HG02763 (cell line): ENCODE data around the gene CNNM1.

ENCODE experiments used
- ATAC-seq: cut with Tn5 transposase; IDR thresholded peaks from one replicate; pipeline ENCODE4 v1.9.1; 2021; ENCODE audit warnings: mild to moderate bottlenecking, moderate library complexity; ENCODE audit not compliant: unreplicated experiment

Gene CNNM1

GRCh38 chr10:99329304-99329553, at the start of gene CNNM1:
Gene CNNM1, plus strand, starts transcription at chr10:99329356. Its CDS starts 32 bp downstream, at chr10:99329388.
- ATAC-seq: no peak

DNA sequence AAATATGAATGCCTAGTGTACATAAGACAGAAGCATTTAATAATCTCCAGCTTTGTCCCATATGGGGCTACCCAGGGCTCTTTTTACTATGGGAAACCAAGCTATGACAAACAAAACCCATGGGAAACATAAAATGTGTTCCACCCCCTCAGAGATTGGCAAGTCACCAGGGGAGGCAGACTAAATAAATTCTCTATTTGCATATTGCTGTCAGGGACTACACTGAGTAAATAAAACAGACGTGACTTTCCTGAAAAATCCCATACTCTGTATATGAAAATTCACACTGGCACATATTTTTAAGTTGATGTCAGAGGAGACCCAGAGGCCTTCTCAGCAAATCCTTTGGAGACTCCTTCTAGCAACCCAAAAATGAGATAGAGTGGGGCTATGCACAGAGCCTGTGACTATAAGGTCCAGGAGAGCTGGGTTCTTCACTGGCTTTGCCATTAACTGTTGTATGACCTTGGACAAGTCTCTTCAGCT, 49.5 kb upstream of the CNNM1 start:
- ATAC-seq: no peak

DNA sequence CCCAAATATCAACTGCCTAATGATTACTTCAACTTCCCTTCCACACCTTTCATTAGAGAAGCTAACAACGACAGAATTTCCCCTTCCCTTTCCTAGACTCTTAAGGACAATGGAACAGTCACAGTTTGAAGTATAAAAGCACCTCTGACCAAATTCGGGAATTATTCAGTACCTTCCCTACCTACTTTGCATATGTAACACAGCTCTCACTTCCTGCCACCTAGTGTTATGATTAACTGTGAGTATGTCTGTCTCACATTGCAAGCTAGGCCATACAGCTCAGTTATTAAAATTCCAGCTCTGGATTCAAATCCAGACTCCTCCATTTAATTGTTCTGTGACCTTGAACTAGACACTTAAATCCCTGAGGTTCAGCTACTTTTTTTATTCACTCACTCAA, 48.7 kb upstream of the CNNM1 start:
- no peak for ATAC-seq

GRCh38 chr10:99285881-99286280, 43.3 kb upstream of the CNNM1 start:
- no peak for ATAC-seq

GRCh38 chr10:99290306-99290705, 38.9 kb upstream of the CNNM1 start:
- ATAC-seq: no peak

DNA sequence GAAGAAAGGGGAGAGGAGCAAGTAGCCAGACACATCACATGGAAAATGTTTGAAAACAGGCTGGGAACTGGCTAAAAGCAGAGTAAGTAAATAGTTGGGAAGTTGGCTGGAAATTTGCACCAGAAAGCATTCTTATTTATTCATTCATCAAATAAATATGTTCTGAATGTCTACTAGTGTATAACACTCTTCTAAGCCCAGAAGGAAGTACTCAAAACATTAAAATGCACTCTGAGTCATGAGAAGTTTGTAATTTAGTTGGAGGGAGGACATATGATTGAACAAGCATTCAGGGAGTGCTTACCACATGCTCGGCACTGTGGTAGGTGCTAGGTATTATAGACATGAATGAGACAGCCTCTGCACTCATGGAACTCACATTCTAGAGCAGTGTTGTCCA, 37.0 kb upstream of the CNNM1 start:
- no peak for ATAC-seq

GRCh38 chr10:99296605-99297004, 32.6 kb upstream of the CNNM1 start:
- ATAC-seq: no peak

DNA sequence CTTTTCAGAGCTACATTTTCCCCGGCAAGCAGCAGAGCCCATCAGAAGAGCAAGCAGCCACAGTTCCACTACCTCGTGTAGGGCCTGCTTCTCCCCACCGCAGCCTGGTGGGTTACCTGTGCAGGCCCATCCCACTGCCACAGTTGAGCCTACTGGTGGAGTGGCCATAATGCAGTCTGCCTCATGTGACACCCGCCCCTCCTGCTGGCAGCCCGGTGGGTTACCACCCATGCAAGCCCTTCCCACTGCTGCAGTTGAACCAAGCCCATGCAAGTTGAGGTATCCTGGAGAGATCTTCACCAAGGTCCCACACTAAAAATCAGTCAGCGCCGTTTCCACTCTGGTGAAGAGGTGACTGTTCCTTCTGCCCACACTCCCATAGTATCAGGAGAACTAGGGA, 32.1 kb upstream of the CNNM1 start:
- no peak for ATAC-seq

- ATAC-seq: no peak
Measured at GRCh38 chr10:99303899-99304861, 25.0 kb upstream of the CNNM1 start.

DNA sequence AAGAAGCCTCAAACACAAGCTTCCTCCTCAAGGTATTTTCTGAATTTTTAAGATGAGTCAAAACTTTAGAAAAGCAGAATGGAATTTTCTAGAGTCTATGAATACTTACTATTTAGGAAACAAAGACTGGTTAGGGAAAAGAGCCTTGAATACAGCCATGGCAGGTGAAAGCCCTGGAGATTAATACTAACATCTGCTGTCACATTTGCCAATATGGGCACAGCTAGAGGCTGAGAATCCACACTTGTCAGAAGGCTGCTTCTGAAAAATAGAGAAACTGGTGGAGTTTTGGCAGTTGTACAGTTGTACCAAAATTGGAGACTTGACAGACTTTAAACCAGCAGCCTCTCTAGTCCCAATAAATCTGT, 24.3 kb upstream of the CNNM1 start:
- ATAC-seq: no peak

GRCh38 chr10:99312501-99312900, 16.7 kb upstream of the CNNM1 start:
- no peak for ATAC-seq

- no peak for ATAC-seq
Measured at GRCh38 chr10:99315853-99316252, 13.3 kb upstream of the CNNM1 start.

GRCh38 chr10:99316374-99316773, 12.8 kb upstream of the CNNM1 start:
- ATAC-seq: no peak

DNA sequence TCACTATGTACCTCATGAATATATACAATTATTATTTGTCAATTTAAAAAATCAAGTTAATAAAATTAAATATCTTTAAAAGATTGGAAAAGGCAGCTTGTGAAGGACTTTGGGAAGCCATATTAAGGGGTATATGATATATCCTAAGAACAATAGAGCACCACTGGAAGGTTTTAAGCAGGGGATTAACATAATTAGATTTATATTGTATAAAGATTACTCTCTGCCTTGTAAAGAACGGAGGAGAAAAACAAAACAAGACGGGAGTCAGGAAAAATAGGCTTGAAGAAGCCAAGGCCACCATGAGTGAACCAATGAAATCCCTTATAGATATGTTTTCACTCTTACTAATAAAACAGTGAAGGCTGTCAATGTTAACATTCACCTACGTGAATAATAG, 11.1 kb upstream of the CNNM1 start:
- ATAC-seq: no peak

DNA sequence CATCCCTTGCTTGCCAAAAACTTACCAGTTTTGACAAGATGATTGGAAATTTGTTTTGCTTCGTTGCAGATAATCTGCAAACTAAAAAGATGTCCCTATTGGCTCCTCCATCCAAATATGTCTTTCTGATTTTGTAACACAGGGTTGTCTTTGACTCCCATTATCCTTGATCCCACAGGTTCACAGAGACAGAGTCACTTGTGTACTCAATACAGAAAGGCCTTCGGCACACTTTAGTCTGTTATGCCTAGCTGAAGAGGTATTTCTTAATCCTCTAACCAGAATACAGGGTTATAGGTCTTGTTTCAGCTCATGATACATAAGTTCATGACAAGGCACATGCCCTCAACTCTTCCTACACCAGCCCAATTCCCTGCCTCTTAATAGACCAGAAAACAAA, 10.7 kb upstream of the CNNM1 start:
- ATAC-seq: no peak

GRCh38 chr10:99325281-99325680, 3.9 kb upstream of the CNNM1 start:
- no peak for ATAC-seq

- no peak for ATAC-seq
Measured at GRCh38 chr10:99326871-99327270, 2.3 kb upstream of the CNNM1 start.

DNA sequence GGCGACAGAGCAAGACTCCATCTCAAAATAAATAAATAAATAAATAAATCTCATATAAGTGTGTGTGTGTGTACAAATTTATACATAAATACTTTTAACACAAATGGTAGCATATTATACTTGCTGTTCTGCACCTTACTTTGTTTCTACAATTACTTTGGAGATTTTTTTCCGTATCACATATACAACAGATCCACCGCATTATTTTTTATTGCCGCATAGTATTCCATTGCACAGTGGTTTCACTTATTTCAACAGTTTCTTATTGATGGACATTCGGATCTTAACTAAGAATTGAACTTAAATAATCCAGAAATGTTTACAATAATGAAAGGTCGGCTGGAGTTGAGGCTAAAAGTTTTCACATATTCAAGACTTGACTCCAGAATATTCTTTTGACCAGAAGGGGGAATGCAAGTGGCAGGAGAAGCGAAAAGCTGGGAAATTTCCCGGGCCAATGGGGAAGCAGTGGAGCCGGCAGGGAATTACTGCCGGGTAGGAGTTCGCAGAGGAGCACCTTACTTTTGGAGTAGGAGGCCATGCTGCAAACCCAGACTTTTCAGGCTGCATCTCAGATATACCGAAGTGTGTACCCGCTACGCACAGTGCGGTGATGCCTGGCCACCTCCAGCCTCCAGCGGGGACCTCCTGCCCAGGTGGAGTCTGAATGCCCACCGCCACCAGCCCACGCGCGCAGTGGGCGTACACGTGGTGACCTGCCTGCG, 415 bp upstream of the CNNM1 start:
- ATAC-seq: no peak

DNA sequence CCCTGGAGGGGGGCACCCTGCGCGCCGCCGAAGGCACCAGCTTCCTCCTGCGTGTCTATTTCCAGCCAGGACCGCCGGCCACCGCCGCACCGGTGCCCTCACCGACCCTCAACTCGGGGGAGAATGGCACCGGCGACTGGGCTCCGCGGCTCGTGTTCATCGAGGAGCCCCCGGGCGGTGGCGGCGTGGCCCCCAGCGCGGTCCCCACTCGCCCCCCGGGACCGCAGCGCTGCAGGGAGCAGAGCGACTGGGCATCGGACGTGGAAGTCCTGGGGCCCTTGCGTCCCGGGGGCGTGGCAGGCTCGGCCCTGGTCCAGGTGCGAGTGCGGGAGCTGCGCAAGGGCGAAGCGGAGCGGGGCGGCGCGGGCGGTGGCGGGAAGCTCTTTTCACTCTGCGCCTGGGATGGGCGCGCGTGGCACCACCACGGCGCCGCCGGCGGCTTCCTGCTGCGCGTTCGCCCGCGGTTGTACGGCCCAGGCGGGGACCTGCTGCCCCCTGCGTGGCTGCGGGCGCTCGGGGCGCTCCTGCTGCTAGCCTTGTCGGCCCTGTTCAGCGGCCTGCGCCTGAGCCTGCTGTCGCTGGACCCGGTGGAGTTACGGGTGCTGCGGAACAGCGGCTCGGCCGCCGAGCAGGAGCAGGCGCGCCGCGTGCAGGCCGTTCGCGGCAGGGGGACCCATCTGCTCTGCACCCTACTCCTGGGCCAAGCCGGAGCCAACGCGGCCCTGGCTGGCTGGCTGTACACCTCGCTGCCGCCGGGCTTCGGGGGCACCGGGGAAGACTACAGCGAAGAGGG, 594 bp downstream of the CNNM1 start:
- no peak for ATAC-seq

- ATAC-seq: no peak
Measured at GRCh38 chr10:99330347-99330924, 1.3 kb downstream of the CNNM1 start.

- no peak for ATAC-seq
Measured at GRCh38 chr10:99331207-99331803, 2.1 kb downstream of the CNNM1 start.
